Measurements from ENCODE around the gene SYNE4.

- TF ChIP-seq YY1 (IDR thresholded peaks at IDR 0.05; ENCODE audit: low read depth) (peak; percentile 72; the same call in 1 of the 2 replicates), RAD21 (IDR thresholded peaks at IDR 0.05; ENCODE audit: low read depth) (no peak), EP300 (IDR thresholded peaks at IDR 0.05; ENCODE audit: borderline replicate concordance) (no peak)
Measured at GRCh38 chr19:36054733-36055686, 46.4 kb upstream of the SYNE4 start, which contains the start of gene WDR62.

All from Ishikawa (cell line).